Measurements from ENCODE around the gene CCL4.
"Not testable (repeated sequence)": the region's sequence is repeated elsewhere in the genome, so short reads cannot be mapped to it uniquely, and the experiment has no call there.

Gene CCL4

GRCh38 chr17:36118477-36119353 lies 15.1 kb downstream of the CCL4 start:
- no peak for DNase-seq

- no peak for DNase-seq
These were observed 16.6 kb downstream of the CCL4 start for GRCh38 chr17:36120221-36120620.

- not testable (repeated sequence) for DNase-seq
These were observed 17.5 kb downstream of the CCL4 start for GRCh38 chr17:36121099-36121498.

- no peak for DNase-seq
These were observed 19.8 kb downstream of the CCL4 start for GRCh38 chr17:36123431-36123830.

GRCh38 chr17:36124879-36125824 lies 21.5 kb downstream of the CCL4 start:
- no peak for DNase-seq

- no peak for DNase-seq
These were observed 23.7 kb downstream of the CCL4 start for GRCh38 chr17:36127199-36127893.

- DNase-seq: no peak
These were observed 24.3 kb downstream of the CCL4 start for GRCh38 chr17:36127911-36128310.

- DNase-seq: no peak
These were observed 24.9 kb downstream of the CCL4 start for GRCh38 chr17:36128411-36128978.

GRCh38 chr17:36129616-36130015 lies 26.0 kb downstream of the CCL4 start:
- no peak for DNase-seq

- DNase-seq: no peak
These were observed 26.7 kb downstream of the CCL4 start for GRCh38 chr17:36130346-36130745.

GRCh38 chr17:36131421-36131820 lies 27.8 kb downstream of the CCL4 start:
- no peak for DNase-seq

GRCh38 chr17:36131931-36132330 lies 28.3 kb downstream of the CCL4 start:
- no peak for DNase-seq

GRCh38 chr17:36132421-36132831 lies 28.8 kb downstream of the CCL4 start:
- no peak for DNase-seq

GRCh38 chr17:36133602-36134236 lies 30.1 kb downstream of the CCL4 start:
- no peak for DNase-seq

- no peak for DNase-seq
These were observed 31.8 kb downstream of the CCL4 start for GRCh38 chr17:36135465-36135864.

- no peak for DNase-seq
These were observed 32.4 kb downstream of the CCL4 start for GRCh38 chr17:36136036-36136435.

GRCh38 chr17:36136439-36136838 lies 32.8 kb downstream of the CCL4 start:
- DNase-seq: no peak

GRCh38 chr17:36142235-36142634 lies 38.6 kb downstream of the CCL4 start:
- DNase-seq: no peak

GRCh38 chr17:36142806-36143205 lies 39.2 kb downstream of the CCL4 start:
- no peak for DNase-seq

GRCh38 chr17:36144014-36144413 lies 40.4 kb downstream of the CCL4 start:
- DNase-seq: no peak

- DNase-seq: no peak
These were observed 41.5 kb downstream of the CCL4 start for GRCh38 chr17:36144981-36145729.

Data from stimulated activated CD4-positive, alpha-beta T cell treated with anti-CD3 and anti-CD28 coated beads, Interleukin-12 subunit alpha, Interleukin-12 subunit beta, amount 100 ng/mL, for 4 hours (primary cell).